Measurements from ENCODE around the gene TIMM9.
A peak's percentile ranks its signal among the peaks of the same experiment; 100 is the strongest.
"Not testable (repeated sequence)": the region's sequence is repeated elsewhere in the genome, so short reads cannot be mapped to it uniquely, and the experiment has no call there.

TIMM9 gene

GRCh38 chr14:58427281-58428117 is at the start of gene TIMM9, which contains the start of gene KIAA0586:
TSS of gene TIMM9 (minus strand) at chr14:58427531. CDS start at chr14:58411945, 15,586 bp downstream.
TSS of gene KIAA0586 (plus strand) at chr14:58427719. CDS start at chr14:58428265, 546 bp downstream.
- DNase-seq, result peak; percentile 98

GRCh38 chr14:58476320-58476719 is 49.0 kb upstream of the TIMM9 start:
- no peak for DNase-seq

- DNase-seq, result no peak
Observed at GRCh38 chr14:58469309-58469708, 42.0 kb upstream of the TIMM9 start.

GRCh38 chr14:58467575-58467974 is 40.2 kb upstream of the TIMM9 start:
- DNase-seq, result no peak

- no peak for DNase-seq
Observed at GRCh38 chr14:58466459-58466858, 39.1 kb upstream of the TIMM9 start.

- no peak for DNase-seq
Observed at GRCh38 chr14:58465421-58465820, 38.1 kb upstream of the TIMM9 start.

- no peak for DNase-seq
Observed at GRCh38 chr14:58464652-58465051, 37.3 kb upstream of the TIMM9 start.

GRCh38 chr14:58463147-58463546 is 35.8 kb upstream of the TIMM9 start:
- DNase-seq, result no peak

- no peak for DNase-seq
Observed at GRCh38 chr14:58460772-58461171, 33.4 kb upstream of the TIMM9 start.

- DNase-seq, result no peak
Observed at GRCh38 chr14:58455593-58456265, 28.4 kb upstream of the TIMM9 start.

- no peak for DNase-seq
Observed at GRCh38 chr14:58444627-58445026, 17.3 kb upstream of the TIMM9 start.

GRCh38 chr14:58439476-58439875 is 12.1 kb upstream of the TIMM9 start:
- no peak for DNase-seq

GRCh38 chr14:58430156-58430555 is 2.8 kb upstream of the TIMM9 start:
- no peak for DNase-seq

- peak; percentile 11 to 42 for DNase-seq
Observed at GRCh38 chr14:58428118-58428683, 870 bp upstream of the TIMM9 start.

- DNase-seq, result peak in 1 of 2 donors; percentile 52
Observed at GRCh38 chr14:58426670-58427280, 556 bp downstream of the TIMM9 start.

- DNase-seq, result not testable (repeated sequence)
Observed at GRCh38 chr14:58416934-58417333, 10.4 kb downstream of the TIMM9 start.

GRCh38 chr14:58415636-58416547 is 11.4 kb downstream of the TIMM9 start:
- no peak for DNase-seq

GRCh38 chr14:58414845-58415244 is 12.5 kb downstream of the TIMM9 start:
- no peak for DNase-seq

- no peak for DNase-seq
Observed at GRCh38 chr14:58408681-58409215, 18.6 kb downstream of the TIMM9 start.

- no peak for DNase-seq
Observed at GRCh38 chr14:58401587-58401986, 25.7 kb downstream of the TIMM9 start.

- DNase-seq, result no peak
Observed at GRCh38 chr14:58398895-58399294, 28.4 kb downstream of the TIMM9 start.

GRCh38 chr14:58398495-58398894 is 28.8 kb downstream of the TIMM9 start:
- no peak for DNase-seq

Data from CD4-positive, alpha-beta T cell treated with Interleukin-1 beta for 1 hour (primary cell).